CD8-positive, alpha-beta memory T cell (primary cell): ENCODE results near the gene ARFGAP2. TPM values are rescaled to one million over a fixed set of nuclear protein-coding genes. Genes with fewer than 3 reads are reported as not detected.

ENCODE experiments used
- CTCF ChIA-PET: fragments of 350-600 bp; sonication (Branson Sonifier 250); formaldehyde crosslinking; loops from one replicate; lab custom pipeline; 2021; ENCODE audit warnings: antibody characterized with exemption; lab: Charles Lee
- POLR2A ChIA-PET: fragments of 350-600 bp; sonication (Branson Sonifier 250); formaldehyde crosslinking; loops from one replicate; lab custom pipeline; 2021; ENCODE audit warnings: antibody characterized with exemption; lab: Charles Lee
- DNase-seq, 5 donors: peaks; one replicate each; pipeline versions ENCODE4 v3.0.0 to v3.0.0-alpha.2; 2020 to 2022; ENCODE audit warnings: mixed read lengths in 1 of 5
- H3K27ac ChIP-seq: one replicate; pipeline ENCODE4 v1.7.0; 2013; ENCODE audit warnings: low read depth, mild to moderate bottlenecking, low read length, moderate library complexity
- H3K27me3 ChIP-seq: 2 replicates; pipeline ENCODE4 v1.7.0; 2013; ENCODE audit warnings: low read length, mild to moderate bottlenecking; ENCODE audit not compliant: insufficient read depth, poor library complexity, severe bottlenecking
- H3K36me3 ChIP-seq: 2 replicates; pipeline ENCODE4 v1.7.0; 2013; ENCODE audit warnings: mild to moderate bottlenecking, low read length, moderate library complexity; ENCODE audit not compliant: insufficient read depth
- H3K4me1 ChIP-seq: 2 replicates; pipeline ENCODE4 v1.7.0; 2013; ENCODE audit warnings: mild to moderate bottlenecking, low read length, moderate library complexity; ENCODE audit not compliant: insufficient read depth
- H3K4me3 ChIP-seq: 2 replicates; pipeline ENCODE4 v1.7.0; 2013; ENCODE audit warnings: mild to moderate bottlenecking, low read length
- H3K9me3 ChIP-seq: 2 replicates; pipeline ENCODE4 v1.7.0; 2013; ENCODE audit warnings: mild to moderate bottlenecking, low read length
- H3K27ac Mint-ChIP-seq, 8 donors: one replicate each; pipeline ENCODE4 v1.8.0; 2020 to 2021; ENCODE audit warnings: mixed read lengths in 8 of 8, mild to moderate bottlenecking in 6 of 8, inconsistent platforms in 3 of 8, moderate library complexity in 3 of 8
- H3K27me3 Mint-ChIP-seq, 2 donors: one replicate each; pipeline ENCODE4 v1.8.0; 2020 to 2021; ENCODE audit warnings: mixed read lengths in 2 of 2, mild to moderate bottlenecking in 1 of 2, moderate library complexity in 1 of 2
- H3K36me3 Mint-ChIP-seq, 3 donors: one replicate each; pipeline ENCODE4 v1.8.0; 2020 to 2021; ENCODE audit warnings: mixed read lengths in 3 of 3, inconsistent platforms in 1 of 3, mild to moderate bottlenecking in 1 of 3
- H3K4me1 Mint-ChIP-seq, 3 donors: one replicate each; pipeline ENCODE4 v1.8.0; 2020 to 2021; ENCODE audit warnings: mixed read lengths in 3 of 3, inconsistent platforms in 1 of 3, mild to moderate bottlenecking in 1 of 3
- H3K4me3 Mint-ChIP-seq, 7 donors: one replicate each; pipeline ENCODE4 v1.8.0; 2020 to 2021; ENCODE audit warnings: mixed read lengths in 7 of 7, mild to moderate bottlenecking in 6 of 7, moderate library complexity in 4 of 7, inconsistent platforms in 2 of 7
- H3K9me3 Mint-ChIP-seq, 5 donors: one replicate each; pipeline ENCODE4 v1.8.0; 2020 to 2022; ENCODE audit warnings: mixed read lengths in 5 of 5, mild to moderate bottlenecking in 3 of 5, moderate library complexity in 2 of 5, inconsistent platforms in 1 of 5
- polyA plus RNA-seq: library from polyadenylated mRNA; unstranded; fragments of 300-500 nt; fragmentation: Illumina TruSeq; gene quantifications from one replicate; pipeline ENCODE4 v1.2.3, GENCODE V29; 2021
- total RNA-seq, 2 experiments: library from RNA; stranded (reverse); gene quantifications; one replicate each; pipeline ENCODE4 v1.2.3, GENCODE V29; 2021

ARFGAP2 gene
- total and polyA plus RNA-seq, 3 experiments from 2014 or later: 90.6 to 104 (median 100) TPM

DNA sequence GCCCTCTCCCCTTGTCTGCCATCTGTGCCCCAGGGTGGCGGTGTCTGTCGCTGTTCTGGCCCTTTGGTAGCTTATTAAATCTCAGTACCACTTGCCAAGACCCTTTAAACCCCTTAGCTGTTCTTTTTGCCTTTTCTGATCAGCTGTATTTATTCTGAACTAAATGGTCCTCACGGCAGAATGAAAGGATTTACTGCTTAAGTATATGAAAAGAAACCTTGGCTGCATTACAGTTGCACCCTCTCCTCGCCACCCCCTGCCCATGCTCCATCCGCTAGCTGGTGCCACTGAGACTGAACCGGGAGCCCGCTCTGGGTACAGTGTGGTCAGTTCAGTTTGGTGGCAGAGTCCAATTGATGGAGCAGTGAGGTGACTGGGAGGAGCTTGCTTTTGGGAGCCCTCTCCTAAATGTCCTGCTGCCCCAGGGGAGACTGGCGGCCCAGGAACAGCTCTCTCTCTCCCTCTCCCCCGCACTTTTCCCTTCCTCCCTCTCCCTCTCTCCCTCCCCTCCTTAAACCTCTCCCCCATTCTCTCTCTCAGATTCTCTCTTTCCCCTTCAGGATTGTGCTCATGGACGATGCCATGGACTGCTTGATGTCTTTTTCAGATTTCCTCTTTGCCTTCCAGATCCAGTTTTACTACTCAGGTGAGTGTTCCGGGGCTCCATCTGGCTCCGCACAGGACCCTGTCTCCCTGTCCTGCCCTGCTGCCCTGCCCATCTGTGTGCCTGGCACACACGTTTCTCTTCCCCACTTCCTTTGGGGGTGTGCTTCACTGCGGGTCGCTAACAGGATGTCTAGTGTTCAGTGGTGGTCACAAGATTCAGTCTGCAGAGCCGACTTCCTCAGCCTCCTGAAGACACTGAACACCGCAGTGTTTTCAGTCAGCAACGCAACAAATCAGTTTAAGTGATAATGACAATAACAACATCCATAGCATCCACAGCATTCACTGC is 21.8 kb downstream of the ARFGAP2 start:
- Mint-ChIP-seq H3K36me3 (peaks cover 0 to 5% (median 0%) of the 10 kb centered on the region in 3 donors), H3K9me3 (no peaks in the 10 kb centered on the region), H3K4me3 (peak overlapping the region; percentile 2 to 86 (median 80)), H3K4me1 (peaks cover 28 to 32% (median 32%) of the 10 kb centered on the region in 3 donors), H3K27me3 (no peaks in the 10 kb centered on the region), H3K27ac (peak overlapping the region; percentile 43 to 95 (median 87))
- CTCF ChIA-PET: interaction anchor here (0.5 to 3.8 kb wide), 13 partner anchors 7 to 275 kb away, joined by 3 to 25 read pairs (median 3); partner anchors contain the start of gene ACP2
- no peaks in the 10 kb centered on the region for H3K36me3 ChIP-seq
- no peak overlapping the region for H3K27ac ChIP-seq
- peaks cover 38% of the 10 kb centered on the region for H3K4me1 ChIP-seq
- peak in 4 of 5 donors; percentile 24 to 66 (median 58) for DNase-seq
- H3K9me3 ChIP-seq: no peaks in the 10 kb centered on the region
- POLR2A ChIA-PET: interaction anchor here (0.6 to 1.2 kb wide), 4 partner anchors 20 to 424 kb away, joined by 3 to 4 read pairs (median 4); partner anchors contain the start of genes KBTBD4 and NDUFS3
- no peaks in the 10 kb centered on the region for H3K27me3 ChIP-seq
- peak overlapping the region; percentile 22 for H3K4me3 ChIP-seq

DNA sequence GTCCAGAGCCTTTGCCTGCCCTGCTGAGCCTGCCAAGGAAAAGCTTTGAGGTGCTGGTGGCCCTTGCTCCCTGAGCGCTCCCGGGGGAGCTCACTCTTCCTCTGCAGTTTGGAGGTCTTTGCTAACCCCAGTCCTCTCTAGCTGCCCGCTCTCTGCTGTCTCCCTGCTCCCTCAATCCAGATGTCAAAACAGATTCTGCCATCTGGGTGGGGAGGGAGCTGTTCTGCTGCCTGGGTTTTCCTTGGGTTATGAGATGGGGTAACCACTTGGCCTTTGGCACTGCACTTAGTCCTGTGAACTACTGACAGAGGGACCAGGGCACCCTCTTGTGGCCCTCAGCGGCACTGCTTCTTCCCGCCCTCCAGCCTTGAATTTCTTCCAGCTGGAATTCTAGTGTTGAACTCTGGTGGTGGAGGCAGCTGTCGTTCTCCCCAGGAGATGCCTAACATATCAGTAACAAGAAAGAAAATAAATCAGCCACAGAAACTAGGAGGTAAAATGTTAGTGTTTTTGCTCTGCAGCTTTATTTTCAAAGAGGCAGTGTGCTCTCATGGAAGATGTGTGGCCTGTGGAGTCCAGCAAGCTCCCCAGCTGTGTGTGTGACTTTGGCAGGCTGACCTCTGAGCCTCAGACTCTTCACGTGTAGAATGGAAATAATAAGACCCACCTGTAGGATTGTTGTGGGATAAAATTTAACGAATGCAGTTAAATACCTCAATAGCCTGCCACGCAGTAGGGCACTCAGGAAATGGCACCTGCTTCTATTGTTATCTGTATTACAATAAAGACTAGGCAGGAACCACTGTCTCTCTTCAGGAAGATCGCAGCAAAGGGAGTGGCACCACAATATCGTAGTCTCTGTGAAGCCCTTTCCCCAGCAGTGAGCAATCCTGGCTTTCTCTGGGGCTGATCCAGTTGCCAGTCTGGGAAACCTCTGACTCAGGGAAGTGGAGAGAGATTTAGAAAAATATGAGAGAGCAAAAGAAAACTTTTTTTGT is 23.4 kb downstream of the ARFGAP2 start:
- Mint-ChIP-seq H3K4me1 (peaks cover 28 to 32% (median 32%) of the 10 kb centered on the region in 3 donors), H3K36me3 (peaks cover 0 to 9% (median 0%) of the 10 kb centered on the region in 3 donors), H3K27me3 (no peaks in the 10 kb centered on the region), H3K27ac (peak overlapping the region; percentile 43 to 94 (median 87)), H3K4me3 (peak overlapping the region; percentile 27 to 76 (median 65)), H3K9me3 (no peaks in the 10 kb centered on the region)
- Histone ChIP-seq H3K4me3 (peak overlapping the region; percentile 2), H3K9me3 (no peaks in the 10 kb centered on the region), H3K27me3 (no peaks in the 10 kb centered on the region), H3K36me3 (no peaks in the 10 kb centered on the region), H3K4me1 (peaks cover 38% of the 10 kb centered on the region), H3K27ac (no peak overlapping the region)
- peak; percentile 19 to 60 (median 30) for DNase-seq
- ChIA-PET POLR2A (no interaction called here), CTCF (interaction anchor here (0.6 to 3.8 kb wide), 29 partner anchors 7 to 482 kb away, joined by 3 to 25 read pairs (median 4); partner anchors contain the start of gene CSTPP1)

DNA sequence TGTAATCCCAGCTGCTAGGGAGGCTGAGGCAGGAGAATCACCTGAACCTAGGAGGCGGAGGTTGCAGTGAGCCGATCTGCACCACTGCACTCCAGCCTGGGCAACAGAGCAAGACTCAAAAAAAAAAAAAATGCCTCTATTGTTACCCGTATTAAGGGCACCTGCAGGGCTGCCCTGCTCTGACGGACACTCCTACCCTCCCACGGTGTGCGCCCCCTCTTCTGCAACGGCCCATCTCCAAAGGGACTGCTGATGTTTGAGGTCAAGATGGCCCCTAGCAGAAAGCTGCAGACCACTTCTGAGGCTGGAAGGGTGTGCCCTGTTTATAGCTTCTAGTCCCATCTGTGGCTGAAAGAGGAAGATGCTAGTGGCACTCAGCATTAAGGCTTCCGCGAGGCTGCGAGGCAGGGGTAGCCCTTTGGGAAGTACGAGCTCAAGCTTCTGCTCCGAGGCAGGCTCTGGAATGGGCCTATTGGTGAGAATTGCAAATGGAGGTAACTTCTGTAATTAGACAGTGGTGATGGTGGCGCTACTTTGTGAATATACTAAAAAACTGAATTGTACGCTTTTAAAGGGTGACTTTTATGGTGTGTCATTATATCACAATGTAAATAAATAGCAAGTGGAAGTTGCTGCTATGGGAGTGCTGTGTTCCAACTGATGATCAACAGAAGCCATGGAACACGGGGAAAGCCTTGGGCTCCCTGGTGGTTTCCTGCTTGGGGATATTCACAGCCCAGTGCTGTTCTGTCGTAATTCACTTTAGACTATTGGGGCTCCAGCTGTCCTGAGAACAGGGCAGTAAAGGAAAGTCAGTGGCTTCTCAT is 24.3 kb downstream of the ARFGAP2 start:
- Mint-ChIP-seq H3K9me3 (no peaks in the 10 kb centered on the region), H3K27me3 (no peaks in the 10 kb centered on the region), H3K36me3 (peaks cover 0 to 7% (median 0%) of the 10 kb centered on the region in 3 donors), H3K4me3 (peak overlapping the region in 1 of 7 donors; percentile 55), H3K4me1 (peaks cover 28 to 32% (median 32%) of the 10 kb centered on the region in 3 donors), H3K27ac (peak overlapping the region in 4 of 8 donors; percentile 24 to 84 (median 53))
- H3K27ac ChIP-seq: no peak overlapping the region
- no peak for DNase-seq
- ChIA-PET POLR2A (no interaction called here), CTCF (interaction anchor here (0.9 to 3.8 kb wide), 25 partner anchors 8 to 481 kb away, joined by 3 to 25 read pairs (median 4); no protein-coding TSS in a partner anchor)
- H3K4me1 ChIP-seq: peaks cover 38% of the 10 kb centered on the region
- no peaks in the 10 kb centered on the region for H3K27me3 ChIP-seq
- no peak overlapping the region for H3K4me3 ChIP-seq
- H3K36me3 ChIP-seq: no peaks in the 10 kb centered on the region
- H3K9me3 ChIP-seq: no peaks in the 10 kb centered on the region

DNA sequence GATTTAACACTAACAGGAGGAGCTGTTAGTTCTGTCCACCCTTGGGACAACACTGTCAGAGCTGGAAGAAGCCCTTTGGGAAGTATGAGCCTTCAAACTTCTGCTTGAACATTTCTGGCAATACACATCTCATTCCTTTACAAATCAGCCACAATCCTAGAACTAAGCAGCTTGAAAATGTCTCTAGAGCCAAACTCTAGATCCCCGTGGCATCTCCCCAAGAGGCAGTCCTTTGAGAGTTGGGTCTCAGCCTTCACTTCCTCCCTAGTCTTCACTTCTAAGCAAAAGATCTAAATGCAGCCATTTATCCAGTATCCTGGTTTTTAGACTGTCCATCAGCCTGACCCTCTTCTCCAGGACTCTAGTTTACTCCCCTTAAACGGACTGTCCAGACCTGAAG is 26.9 kb downstream of the ARFGAP2 start:
- peaks cover 18 to 20% (median 19%) of the 10 kb centered on the region in 3 donors for H3K4me1 Mint-ChIP-seq
- H3K27me3 Mint-ChIP-seq: no peaks in the 10 kb centered on the region
- no peak overlapping the region for H3K27ac ChIP-seq
- H3K4me3 ChIP-seq: no peak overlapping the region
- H3K27ac Mint-ChIP-seq: peak overlapping the region in 1 of 8 donors; percentile 49
- ChIA-PET POLR2A (no interaction called here), CTCF (interaction anchor here (1.4 kb wide), 1 partner anchor 12 kb away, joined by 3 read pairs; no protein-coding TSS in a partner anchor)
- H3K9me3 ChIP-seq: no peaks in the 10 kb centered on the region
- no peaks in the 10 kb centered on the region for H3K36me3 ChIP-seq
- no peak for DNase-seq
- no peaks in the 10 kb centered on the region for H3K27me3 ChIP-seq
- H3K9me3 Mint-ChIP-seq: no peaks in the 10 kb centered on the region
- peaks cover 0 to 7% (median 5%) of the 10 kb centered on the region in 3 donors for H3K36me3 Mint-ChIP-seq
- H3K4me3 Mint-ChIP-seq: no peak overlapping the region
- peaks cover 24% of the 10 kb centered on the region for H3K4me1 ChIP-seq

DNA sequence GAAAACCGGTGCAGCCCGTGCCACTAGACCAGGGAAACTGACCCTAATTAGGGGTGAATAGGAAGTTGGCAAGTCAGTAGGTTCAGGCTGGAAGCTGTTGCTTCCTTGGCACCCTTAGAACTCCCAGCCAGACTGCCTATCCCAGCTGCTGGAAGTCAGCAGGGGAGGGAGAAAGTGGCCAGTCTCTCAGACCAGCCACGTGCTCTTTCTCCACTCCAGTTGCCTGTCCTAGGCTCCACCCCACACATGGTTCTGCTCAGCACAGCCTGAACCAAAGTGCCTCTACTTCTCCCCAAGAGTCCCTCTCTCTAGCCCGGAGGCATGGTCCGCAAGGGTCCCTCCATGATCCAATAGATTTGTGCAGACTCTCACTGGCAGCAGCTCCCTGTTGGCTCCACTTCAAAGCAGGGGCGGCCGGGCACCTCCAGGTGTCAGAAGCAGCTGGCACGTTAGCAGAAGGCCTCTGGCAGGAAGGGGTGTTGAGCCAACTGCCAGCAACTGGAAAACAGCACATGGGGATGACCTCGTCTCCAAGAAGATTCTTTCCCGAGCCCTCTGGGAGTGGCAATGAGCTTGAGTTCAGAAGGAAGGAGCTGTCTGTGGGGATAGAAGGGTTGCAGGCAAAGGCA is 27.7 kb downstream of the ARFGAP2 start:
- Histone ChIP-seq H3K27ac (no peak overlapping the region), H3K36me3 (no peaks in the 10 kb centered on the region), H3K4me1 (peaks cover 16% of the 10 kb centered on the region), H3K4me3 (no peak overlapping the region), H3K9me3 (no peaks in the 10 kb centered on the region), H3K27me3 (no peaks in the 10 kb centered on the region)
- no peak overlapping the region for H3K27ac Mint-ChIP-seq
- CTCF ChIA-PET: interaction anchor here (1.4 kb wide), 1 partner anchor 13 kb away, joined by 3 read pairs; no protein-coding TSS in a partner anchor
- no peaks in the 10 kb centered on the region for H3K27me3 Mint-ChIP-seq
- H3K36me3 Mint-ChIP-seq: peaks cover 0 to 7% (median 5%) of the 10 kb centered on the region in 3 donors
- no peak overlapping the region for H3K4me3 Mint-ChIP-seq
- DNase-seq: no peak
- no peaks in the 10 kb centered on the region for H3K9me3 Mint-ChIP-seq
- POLR2A ChIA-PET: no interaction called here
- H3K4me1 Mint-ChIP-seq: peaks cover 10 to 12% (median 12%) of the 10 kb centered on the region in 3 donors

DNA sequence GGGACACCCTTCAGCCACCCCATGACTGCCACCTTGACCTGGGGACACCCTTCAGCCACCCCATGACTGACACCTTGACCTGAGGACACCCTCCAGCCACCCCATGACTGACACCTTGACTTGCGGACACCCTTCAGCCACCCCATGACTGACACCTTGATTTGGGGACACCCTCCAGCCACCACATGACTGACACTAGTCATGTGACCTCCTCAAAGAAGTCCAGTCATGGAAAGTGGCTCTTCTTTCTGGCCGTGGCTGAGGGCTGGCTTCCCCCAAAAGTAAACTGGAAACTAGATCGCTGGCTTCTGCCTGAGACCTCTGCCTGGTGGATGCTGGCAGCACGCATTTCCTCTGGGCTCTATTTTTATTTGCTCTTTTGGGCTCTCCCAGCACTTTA is 28.4 kb downstream of the ARFGAP2 start:
- ChIA-PET POLR2A (no interaction called here), CTCF (no interaction called here)
- DNase-seq: no peak
- peak overlapping the region in 2 of 8 donors; percentile 42 to 43 for H3K27ac Mint-ChIP-seq
- no peak overlapping the region for H3K4me3 Mint-ChIP-seq
- H3K36me3 ChIP-seq: no peaks in the 10 kb centered on the region
- no peak overlapping the region for H3K4me3 ChIP-seq
- peaks cover 0 to 7% (median 5%) of the 10 kb centered on the region in 3 donors for H3K36me3 Mint-ChIP-seq
- H3K9me3 Mint-ChIP-seq: no peaks in the 10 kb centered on the region
- H3K4me1 ChIP-seq: peaks cover 9% of the 10 kb centered on the region
- H3K4me1 Mint-ChIP-seq: peaks cover 4 to 5% (median 5%) of the 10 kb centered on the region in 3 donors
- H3K27me3 ChIP-seq: no peaks in the 10 kb centered on the region
- H3K9me3 ChIP-seq: no peaks in the 10 kb centered on the region
- H3K27me3 Mint-ChIP-seq: no peaks in the 10 kb centered on the region
- H3K27ac ChIP-seq: no peak overlapping the region
